Fibroblast of lung (primary cell): ENCODE results near the gene DOHH.

Experiments used
- CTCF ChIP-seq, 2 donors: IDR thresholded peaks in 1 of 2; conservative IDR thresholded peaks in 1 of 2; 1 replicate in 1 of 2; 2 replicates in 1 of 2; pipeline ENCODE4 v1.5.1; 2011 to 2012; ENCODE audit warnings: low read length in 2 of 2, control low read depth in 1 of 2, inconsistent platforms in 1 of 2, low read depth in 1 of 2, mild to moderate bottlenecking in 1 of 2
- EZH2 ChIP-seq: IDR thresholded peaks from 2 replicates; pipeline ENCODE4 v1.5.1; 2012; ENCODE audit warnings: low read length, control low read depth, mild to moderate bottlenecking; ENCODE audit errors: missing control alignments

GRCh38 chr19:3470500-3471128 is 29.9 kb downstream of the DOHH start:
- no peak for TF ChIP-seq CTCF (conservative IDR thresholded peaks at IDR 0.05 in 1 of 2, IDR thresholded peaks at IDR 0.05 in 1 of 2; ENCODE audit: low read depth in 1 of 2, low read length in 2 of 2)
- TF ChIP-seq EZH2: no peak
